Nephron (organoid): ENCODE results near the gene ABCA9.
"Not testable (repeated sequence)": the region's sequence is repeated elsewhere in the genome, so short reads cannot be mapped to it uniquely, and the experiment has no call there.

Experiments used
- H3K27ac Mint-ChIP-seq, 3 experiments: 2 replicates each; pipeline ENCODE4 v1.8.0; 2020; ENCODE audit warnings: mixed read lengths in 3 of 3, mild to moderate bottlenecking in 2 of 3, moderate library complexity in 1 of 3
- H3K27me3 Mint-ChIP-seq: 2 replicates; pipeline ENCODE4 v1.8.0; 2021; ENCODE audit warnings: low read depth, mild to moderate bottlenecking, moderate library complexity, mixed read lengths
- H3K36me3 Mint-ChIP-seq: 2 replicates; pipeline ENCODE4 v1.8.0; 2020; ENCODE audit warnings: low read depth, mixed read lengths
- H3K4me1 Mint-ChIP-seq: 2 replicates; pipeline ENCODE4 v1.8.0; 2020; ENCODE audit warnings: mixed read lengths
- H3K4me3 Mint-ChIP-seq, 3 experiments: 2 replicates each; pipeline ENCODE4 v1.8.0; 2020; ENCODE audit warnings: mild to moderate bottlenecking in 3 of 3, mixed read lengths in 3 of 3, moderate library complexity in 2 of 3
- H3K9me3 Mint-ChIP-seq: 2 replicates; pipeline ENCODE4 v1.8.0; 2020; ENCODE audit warnings: mixed read lengths
- TF ChIP-seq, protein P1 (sequence below), 3 experiments: fragments of 200-600 bp; sonication (generic); IDR thresholded peaks; one replicate each; pipeline ENCODE4 v1.5.0; 2021; ENCODE audit warnings: antibody characterized with exemption in 3 of 3; ENCODE audit not compliant: unreplicated experiment in 3 of 3

ABCA9 gene

DNA sequence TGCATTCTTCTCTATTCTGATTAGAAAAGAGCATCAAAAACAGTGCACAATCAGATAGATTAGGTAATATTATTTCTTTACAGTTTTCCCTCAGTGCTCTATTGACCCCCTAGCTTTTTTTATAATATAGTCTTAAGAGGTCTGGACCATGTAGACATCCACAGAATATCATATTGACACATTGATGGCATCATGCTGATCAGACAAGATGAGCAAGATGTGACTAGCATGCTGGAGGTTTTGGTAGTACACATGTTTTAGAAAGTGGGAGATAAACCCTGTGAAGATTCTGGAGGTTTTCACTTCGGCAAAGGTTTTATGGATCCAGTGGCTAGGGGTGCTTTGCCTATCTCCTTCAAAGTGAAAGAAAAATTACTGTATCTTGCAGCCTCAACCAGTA lies 102.8 kb downstream of the ABCA9 start:
- Mint-ChIP-seq H3K27ac (no peak overlapping the region), H3K27me3 (peaks cover 5% of the 10 kb centered on the region), H3K9me3 (no peaks in the 10 kb centered on the region), H3K4me3 (no peak overlapping the region), H3K4me1 (no peaks in the 10 kb centered on the region), H3K36me3 (no peaks in the 10 kb centered on the region)
- TF ChIP-seq, protein P1, sequence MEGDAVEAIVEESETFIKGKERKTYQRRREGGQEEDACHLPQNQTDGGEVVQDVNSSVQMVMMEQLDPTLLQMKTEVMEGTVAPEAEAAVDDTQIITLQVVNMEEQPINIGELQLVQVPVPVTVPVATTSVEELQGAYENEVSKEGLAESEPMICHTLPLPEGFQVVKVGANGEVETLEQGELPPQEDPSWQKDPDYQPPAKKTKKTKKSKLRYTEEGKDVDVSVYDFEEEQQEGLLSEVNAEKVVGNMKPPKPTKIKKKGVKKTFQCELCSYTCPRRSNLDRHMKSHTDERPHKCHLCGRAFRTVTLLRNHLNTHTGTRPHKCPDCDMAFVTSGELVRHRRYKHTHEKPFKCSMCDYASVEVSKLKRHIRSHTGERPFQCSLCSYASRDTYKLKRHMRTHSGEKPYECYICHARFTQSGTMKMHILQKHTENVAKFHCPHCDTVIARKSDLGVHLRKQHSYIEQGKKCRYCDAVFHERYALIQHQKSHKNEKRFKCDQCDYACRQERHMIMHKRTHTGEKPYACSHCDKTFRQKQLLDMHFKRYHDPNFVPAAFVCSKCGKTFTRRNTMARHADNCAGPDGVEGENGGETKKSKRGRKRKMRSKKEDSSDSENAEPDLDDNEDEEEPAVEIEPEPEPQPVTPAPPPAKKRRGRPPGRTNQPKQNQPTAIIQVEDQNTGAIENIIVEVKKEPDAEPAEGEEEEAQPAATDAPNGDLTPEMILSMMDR (IDR thresholded peaks at IDR 0.05; ENCODE audit: unreplicated experiment in 3 of 3) = no peak

DNA sequence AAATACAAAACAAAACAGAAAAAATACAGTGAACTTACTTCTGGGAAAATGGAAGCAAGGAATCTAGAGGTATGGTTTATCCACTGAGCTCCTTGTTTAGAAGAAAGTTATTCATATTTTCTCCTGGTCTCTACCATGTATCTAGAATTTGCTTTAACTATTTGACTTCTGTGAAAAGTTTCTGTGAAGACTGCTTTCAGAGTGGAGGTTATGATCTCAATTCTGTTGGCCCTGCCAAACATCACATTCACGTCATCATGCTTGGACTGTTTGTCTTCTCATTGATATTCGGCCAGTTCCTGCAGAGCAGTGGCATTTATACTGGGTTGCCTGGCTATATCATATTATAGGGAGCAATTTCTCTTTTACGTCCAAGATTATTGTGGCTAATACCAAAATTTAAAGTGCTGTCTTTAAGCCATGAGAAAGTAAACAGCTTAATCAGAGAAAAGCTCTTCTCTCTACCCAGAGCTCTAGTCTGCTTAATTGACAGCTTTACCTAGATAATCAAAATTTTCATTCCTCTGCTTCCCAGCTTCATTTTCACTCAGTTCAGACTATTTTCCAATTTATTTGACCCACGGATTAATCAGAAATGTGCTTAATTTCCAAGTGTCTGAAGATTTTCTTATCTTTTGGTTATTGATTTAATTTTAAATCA lies 105.4 kb downstream of the ABCA9 start, which contains the start of gene ABCA8:
ABCA8 (minus strand) TSS at position 212 of the 661 bp plus-strand sequence. CDS start 13,358 bp downstream, outside the sequence.
- TF ChIP-seq, protein P1 (IDR thresholded peaks at IDR 0.05; ENCODE audit: unreplicated experiment in 3 of 3) = no peak
- H3K9me3 Mint-ChIP-seq = no peaks in the 10 kb centered on the region
- no peaks in the 10 kb centered on the region for H3K36me3 Mint-ChIP-seq
- H3K27me3 Mint-ChIP-seq = no peaks in the 10 kb centered on the region
- no peaks in the 10 kb centered on the region for H3K4me1 Mint-ChIP-seq
- H3K4me3 Mint-ChIP-seq = no peak within 1 kb of the TSS
- H3K27ac Mint-ChIP-seq = no peak within 1 kb of the TSS

DNA sequence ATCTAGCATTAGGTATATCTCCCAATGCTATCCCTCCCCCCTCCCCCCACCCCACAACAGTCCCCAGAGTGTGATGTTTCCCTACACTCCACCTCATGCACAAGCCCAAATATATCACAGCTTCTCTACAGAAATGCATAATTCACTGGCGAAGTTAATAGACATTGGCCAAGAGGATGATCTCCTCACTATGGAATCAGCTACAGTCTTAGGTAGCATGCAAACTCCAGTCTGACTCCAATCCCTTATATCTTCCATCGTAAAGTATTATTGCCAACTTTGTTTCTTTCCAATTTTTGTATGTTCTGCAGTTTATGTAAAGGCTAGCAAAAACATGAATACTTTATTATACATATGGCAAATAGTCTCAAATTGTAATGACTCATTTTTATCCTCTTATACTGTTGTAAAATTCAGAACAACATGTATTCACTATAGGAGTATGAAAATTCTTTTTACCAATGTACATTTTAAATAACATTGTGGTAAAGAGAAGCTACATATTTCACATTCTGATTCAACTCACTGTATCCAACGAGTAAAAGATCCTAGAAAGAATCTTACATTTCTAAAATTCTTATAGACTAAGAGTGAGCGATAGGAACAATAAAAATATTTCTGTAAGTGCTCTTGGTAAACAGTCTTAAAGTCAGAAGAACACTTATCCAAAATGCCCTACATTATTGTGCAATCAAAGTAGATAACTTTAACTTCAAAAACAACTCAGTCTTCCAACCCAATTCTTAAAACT lies 106.4 kb downstream of the ABCA9 start:
- H3K9me3 Mint-ChIP-seq = no peaks in the 10 kb centered on the region
- no peaks in the 10 kb centered on the region for H3K27me3 Mint-ChIP-seq
- no peak overlapping the region for H3K4me3 Mint-ChIP-seq
- H3K36me3 Mint-ChIP-seq = no peaks in the 10 kb centered on the region
- TF ChIP-seq, protein P1 (IDR thresholded peaks at IDR 0.05; ENCODE audit: unreplicated experiment in 3 of 3) = no peak
- H3K4me1 Mint-ChIP-seq = no peaks in the 10 kb centered on the region
- H3K27ac Mint-ChIP-seq = no peak overlapping the region

DNA sequence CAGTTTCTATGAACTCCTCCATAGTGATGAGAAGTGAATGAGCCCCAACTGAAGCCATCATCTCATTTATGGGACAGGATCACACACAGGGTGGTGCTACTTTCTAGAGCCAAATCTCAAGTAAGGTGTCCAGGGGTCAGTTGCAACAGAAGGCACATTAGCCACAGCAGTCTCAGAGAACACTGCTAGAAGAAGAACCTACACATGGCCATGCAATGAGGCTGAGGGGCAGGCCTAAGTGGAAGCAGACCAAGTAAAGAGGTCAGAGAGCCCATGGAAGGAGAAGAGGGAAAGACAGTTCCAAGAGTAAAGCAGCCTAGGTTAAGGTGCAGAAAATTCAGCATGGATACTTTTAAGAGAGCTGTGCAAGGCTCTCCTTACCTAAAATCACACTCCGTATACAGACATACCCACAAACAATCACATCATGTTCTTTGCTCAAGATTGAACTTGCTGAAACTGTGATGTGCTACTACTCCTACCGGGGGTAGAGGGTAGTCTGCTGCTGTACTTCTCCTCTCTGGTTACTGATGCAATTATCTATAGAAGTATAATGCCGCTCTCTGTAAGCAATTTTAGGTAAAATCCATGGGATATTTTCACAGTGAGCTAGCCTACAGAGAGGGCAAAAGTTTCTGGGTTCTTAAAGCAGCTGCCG lies 107.3 kb downstream of the ABCA9 start:
- no peaks in the 10 kb centered on the region for H3K9me3 Mint-ChIP-seq
- no peaks in the 10 kb centered on the region for H3K4me1 Mint-ChIP-seq
- TF ChIP-seq, protein P1 (IDR thresholded peaks at IDR 0.05; ENCODE audit: unreplicated experiment in 3 of 3) = no peak
- H3K27ac Mint-ChIP-seq = no peak overlapping the region
- H3K36me3 Mint-ChIP-seq = no peaks in the 10 kb centered on the region
- H3K4me3 Mint-ChIP-seq = no peak overlapping the region
- no peaks in the 10 kb centered on the region for H3K27me3 Mint-ChIP-seq

DNA sequence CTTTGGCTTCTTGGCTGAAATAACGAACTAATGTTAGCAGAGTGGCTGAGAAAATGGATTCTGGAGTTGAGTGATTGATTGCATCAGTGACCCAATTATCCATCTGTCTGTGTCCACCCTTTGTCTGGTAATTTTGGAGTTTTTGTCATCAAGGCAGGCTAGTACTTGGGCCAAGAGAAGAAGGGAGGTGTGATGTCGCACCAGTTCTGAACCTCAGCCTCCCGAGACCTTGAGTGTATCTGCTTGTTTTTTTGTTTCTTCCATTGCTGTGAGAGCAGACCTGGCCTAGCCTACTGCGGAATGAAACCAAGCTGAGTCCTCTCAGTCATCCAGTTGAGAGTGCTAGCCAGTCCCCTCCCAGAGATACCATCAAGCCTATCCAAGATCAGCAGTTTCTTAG lies 110.0 kb downstream of the ABCA9 start:
- no peaks in the 10 kb centered on the region for H3K9me3 Mint-ChIP-seq
- no peak overlapping the region for H3K27ac Mint-ChIP-seq
- TF ChIP-seq, protein P1 (IDR thresholded peaks at IDR 0.05; ENCODE audit: unreplicated experiment in 3 of 3) = no peak

DNA sequence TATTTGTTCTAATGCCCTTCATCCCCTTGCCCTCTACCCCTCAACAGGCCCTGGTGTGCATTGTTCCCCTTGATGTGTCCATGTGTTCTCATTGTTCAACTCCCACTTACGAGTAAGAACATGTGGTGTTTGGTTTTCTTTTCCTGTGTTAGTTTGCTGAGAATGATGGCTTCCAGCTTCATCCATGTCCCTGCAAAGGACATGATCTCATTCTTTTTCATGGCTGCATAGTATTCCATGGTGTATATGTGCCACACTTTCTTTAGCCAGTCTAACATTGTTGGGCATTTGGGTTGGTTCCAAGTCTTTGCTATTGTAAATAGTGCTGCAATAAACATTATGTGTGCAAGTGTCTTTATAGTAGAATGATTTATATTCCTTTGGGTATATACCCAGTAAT lies 112.9 kb downstream of the ABCA9 start:
- H3K4me1 Mint-ChIP-seq, H3K27ac Mint-ChIP-seq, H3K36me3 Mint-ChIP-seq, H3K27me3 Mint-ChIP-seq, H3K9me3 Mint-ChIP-seq, H3K4me3 Mint-ChIP-seq: not testable (repeated sequence)

More for the DNA sequence above, 110.0 kb downstream of the ABCA9 start:
- Mint-ChIP-seq H3K4me3 (no peak overlapping the region), H3K4me1 (no peaks in the 10 kb centered on the region), H3K36me3 (no peaks in the 10 kb centered on the region), H3K27me3 (no peaks in the 10 kb centered on the region)
